Measurements from ENCODE around the gene NDUFB6.
"Not testable (repeated sequence)": the region's sequence is repeated elsewhere in the genome, so short reads cannot be mapped to it uniquely, and the experiment has no call there.

Gene NDUFB6

DNA sequence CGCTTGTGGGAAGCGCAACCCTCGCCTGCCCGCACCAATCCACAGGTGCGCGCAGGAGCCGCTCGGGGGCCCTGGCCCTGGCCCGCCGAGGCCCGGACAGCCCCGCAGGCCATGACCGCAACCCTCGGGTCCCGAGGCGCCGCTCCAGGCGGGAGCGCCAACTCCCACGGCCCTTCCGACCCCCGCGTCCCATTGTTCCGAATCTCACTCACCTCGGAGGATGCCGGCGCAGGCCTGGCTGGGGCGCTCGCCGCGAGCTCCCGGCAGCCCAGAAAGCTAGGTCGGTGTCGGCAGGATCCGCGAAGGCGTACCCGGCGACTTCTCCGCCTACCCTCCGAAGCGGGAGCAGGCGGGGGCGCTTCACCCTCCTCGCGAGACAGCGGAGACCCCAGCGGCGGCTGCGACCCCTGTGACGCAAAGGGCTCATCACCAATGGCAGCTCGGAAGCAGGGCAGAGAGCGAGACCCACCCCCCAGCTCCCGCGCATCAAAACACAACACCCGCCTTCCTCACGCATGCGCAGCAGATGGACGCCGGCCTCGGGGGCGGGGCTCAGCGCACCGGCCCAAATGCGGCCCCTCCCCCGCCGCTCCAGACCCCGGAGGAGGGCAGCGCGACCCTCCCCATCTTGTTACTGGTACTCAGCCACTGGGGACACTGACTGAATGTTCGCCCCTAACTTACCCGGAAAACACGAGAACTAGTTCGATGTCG is 22.2 kb downstream of the NDUFB6 start:
- TF ChIP-seq ZFX (IDR thresholded peaks at IDR 0.05; ENCODE audit: borderline replicate concordance): no peak
- TF ChIP-seq, protein P1, sequence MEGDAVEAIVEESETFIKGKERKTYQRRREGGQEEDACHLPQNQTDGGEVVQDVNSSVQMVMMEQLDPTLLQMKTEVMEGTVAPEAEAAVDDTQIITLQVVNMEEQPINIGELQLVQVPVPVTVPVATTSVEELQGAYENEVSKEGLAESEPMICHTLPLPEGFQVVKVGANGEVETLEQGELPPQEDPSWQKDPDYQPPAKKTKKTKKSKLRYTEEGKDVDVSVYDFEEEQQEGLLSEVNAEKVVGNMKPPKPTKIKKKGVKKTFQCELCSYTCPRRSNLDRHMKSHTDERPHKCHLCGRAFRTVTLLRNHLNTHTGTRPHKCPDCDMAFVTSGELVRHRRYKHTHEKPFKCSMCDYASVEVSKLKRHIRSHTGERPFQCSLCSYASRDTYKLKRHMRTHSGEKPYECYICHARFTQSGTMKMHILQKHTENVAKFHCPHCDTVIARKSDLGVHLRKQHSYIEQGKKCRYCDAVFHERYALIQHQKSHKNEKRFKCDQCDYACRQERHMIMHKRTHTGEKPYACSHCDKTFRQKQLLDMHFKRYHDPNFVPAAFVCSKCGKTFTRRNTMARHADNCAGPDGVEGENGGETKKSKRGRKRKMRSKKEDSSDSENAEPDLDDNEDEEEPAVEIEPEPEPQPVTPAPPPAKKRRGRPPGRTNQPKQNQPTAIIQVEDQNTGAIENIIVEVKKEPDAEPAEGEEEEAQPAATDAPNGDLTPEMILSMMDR (IDR thresholded peaks at IDR 0.05): peak; percentile 35; the same call in 1 of the 2 replicates

DNA sequence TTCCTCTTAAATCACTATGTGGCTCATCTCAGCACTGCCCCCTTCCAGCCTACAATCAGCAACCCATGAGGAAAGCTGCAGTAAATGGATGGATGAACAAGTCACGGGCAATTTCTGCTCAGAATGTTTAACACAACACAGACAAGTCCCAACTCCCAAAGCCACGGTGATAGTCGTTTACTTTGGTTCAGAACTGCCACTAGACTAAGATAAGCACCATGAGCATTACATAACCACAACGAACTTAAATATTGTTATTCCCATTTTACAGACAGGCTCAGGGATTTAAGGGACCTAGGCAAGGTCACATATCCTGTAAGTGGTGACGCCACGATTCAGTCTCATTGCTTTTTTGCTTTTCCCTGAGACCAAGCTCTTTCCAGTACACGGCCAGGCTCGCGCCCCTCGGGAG is 22.8 kb downstream of the NDUFB6 start:
- peak overlapping the region; percentile 93 for H3K27ac ChIP-seq
- TF ChIP-seq, protein P1 (IDR thresholded peaks at IDR 0.05): no peak; the same call in 1 of the 2 replicates

More for the DNA sequence above, 22.2 kb downstream of the NDUFB6 start:
- H3K27ac ChIP-seq: peak overlapping the region; percentile 93

DNA sequence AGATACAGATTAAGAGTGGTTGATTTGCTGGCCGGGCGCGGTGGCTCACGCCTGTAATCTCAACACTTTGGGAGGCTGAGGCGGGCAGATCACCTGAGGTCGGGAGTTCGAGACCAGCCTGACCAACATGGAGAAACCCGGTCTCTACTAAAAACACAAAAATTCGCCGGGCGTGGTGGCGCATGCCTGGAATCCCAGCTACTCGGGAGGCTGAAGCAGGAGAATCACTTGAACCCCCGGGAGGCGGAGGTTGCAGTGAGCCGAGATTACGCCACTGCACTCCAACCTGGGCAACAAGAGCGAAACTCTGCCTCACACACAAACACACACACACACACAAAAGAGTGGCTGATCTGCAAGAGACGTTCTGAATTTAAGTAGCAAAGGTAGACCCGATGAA is 24.7 kb downstream of the NDUFB6 start:
- not testable (repeated sequence) for H3K27ac ChIP-seq

- no peak for TF ChIP-seq ZFX (IDR thresholded peaks at IDR 0.05; ENCODE audit: borderline replicate concordance)
- TF ChIP-seq, protein P1 (IDR thresholded peaks at IDR 0.05): no peak
- H3K27ac ChIP-seq: no peak overlapping the region
Measured at GRCh38 chr9:32545884-32546283, 27.1 kb downstream of the NDUFB6 start.

DNA sequence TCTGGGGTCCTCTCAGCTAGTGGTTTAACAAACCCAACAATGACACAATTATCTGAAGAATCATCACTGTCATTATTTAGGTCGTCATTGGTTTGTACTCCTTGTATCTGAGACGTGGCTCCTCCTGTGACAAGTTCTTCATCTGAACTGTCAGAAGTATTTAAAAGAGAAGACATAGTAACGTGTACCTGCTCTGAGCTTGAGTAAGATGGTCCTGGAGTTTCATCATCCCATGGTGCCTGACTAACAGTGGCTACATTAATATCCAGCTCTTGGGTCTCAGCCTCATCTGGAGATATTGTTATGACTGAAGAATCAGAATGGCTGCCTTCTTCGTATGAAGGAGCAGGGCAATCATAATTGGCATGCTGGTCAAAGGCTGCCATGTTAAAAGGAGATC is 29.9 kb downstream of the NDUFB6 start:
- H3K27ac ChIP-seq: no peak overlapping the region
- TF ChIP-seq ZFX (IDR thresholded peaks at IDR 0.05; ENCODE audit: borderline replicate concordance): no peak
- TF ChIP-seq, protein P1 (IDR thresholded peaks at IDR 0.05): no peak

DNA sequence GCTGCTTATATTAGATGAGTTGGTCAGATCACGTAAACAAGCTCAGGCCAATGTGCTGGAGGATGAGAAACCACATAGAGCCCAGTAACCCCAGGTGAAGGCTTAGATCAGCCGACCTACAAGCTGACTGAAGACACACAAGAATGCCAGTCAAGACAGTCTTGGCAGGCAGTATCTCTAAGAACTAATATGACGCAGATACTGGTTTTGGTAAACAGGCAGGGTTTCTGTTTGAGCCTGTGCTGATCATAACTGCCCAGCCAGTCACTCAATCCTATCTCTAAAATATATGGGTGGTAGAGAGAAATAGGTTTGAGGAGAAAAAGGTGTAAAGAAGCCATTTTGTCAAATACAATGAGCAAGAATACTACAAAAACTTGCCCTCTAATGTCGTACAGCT is 39.1 kb downstream of the NDUFB6 start:
- H3K27ac ChIP-seq: no peak overlapping the region
- TF ChIP-seq ZFX (IDR thresholded peaks at IDR 0.05; ENCODE audit: borderline replicate concordance): no peak
- TF ChIP-seq, protein P1 (IDR thresholded peaks at IDR 0.05): no peak

- no peak for TF ChIP-seq ZFX (IDR thresholded peaks at IDR 0.05; ENCODE audit: borderline replicate concordance)
- TF ChIP-seq, protein P1 (IDR thresholded peaks at IDR 0.05): no peak
- H3K27ac ChIP-seq: no peak overlapping the region
Measured at GRCh38 chr9:32533336-32533735, 39.6 kb downstream of the NDUFB6 start.

- H3K27ac ChIP-seq: peak overlapping the region; percentile 67
- TF ChIP-seq, protein P1 (IDR thresholded peaks at IDR 0.05): peak; percentile 57
- no peak for TF ChIP-seq ZFX (IDR thresholded peaks at IDR 0.05; ENCODE audit: borderline replicate concordance)
Measured at GRCh38 chr9:32526707-32527048, 46.3 kb downstream of the NDUFB6 start.
